Trophoblast cell (in vitro differentiated cells and primary cell): ENCODE measurements around the gene FAM120A.

ENCODE experiments used
- DNase-seq, 2 donors: peaks; one replicate each; pipeline ENCODE4 v3.0.0-alpha.2; 2016
- H2AFZ ChIP-seq: 2 replicates; pipeline ENCODE4 v1.6.1; 2013; ENCODE audit warnings: low read length, moderate library complexity, mild to moderate bottlenecking; ENCODE audit not compliant: insufficient read depth, poor library complexity
- H2AK5ac ChIP-seq: 2 replicates; pipeline ENCODE4 v1.6.1; 2013; ENCODE audit warnings: mild to moderate bottlenecking, low read length
- H2BK120ac ChIP-seq: 2 replicates; pipeline ENCODE4 v1.6.1; 2013; ENCODE audit warnings: low read length, mild to moderate bottlenecking, moderate library complexity; ENCODE audit not compliant: insufficient read depth, poor library complexity
- H2BK12ac ChIP-seq: 2 replicates; pipeline ENCODE4 v1.6.1; 2013; ENCODE audit warnings: mild to moderate bottlenecking, low read length, moderate library complexity
- H2BK5ac ChIP-seq: 2 replicates; pipeline ENCODE4 v1.6.1; 2013; ENCODE audit warnings: low read length, low read depth, moderate library complexity, mild to moderate bottlenecking; ENCODE audit not compliant: poor library complexity
- H3K14ac ChIP-seq: 2 replicates; pipeline ENCODE4 v1.6.1; 2013; ENCODE audit warnings: mild to moderate bottlenecking, low read length
- H3K18ac ChIP-seq: 2 replicates; pipeline ENCODE4 v1.6.1; 2013; ENCODE audit warnings: mild to moderate bottlenecking, low read length
- H3K23ac ChIP-seq: 2 replicates; pipeline ENCODE4 v1.6.1; 2013; ENCODE audit warnings: low read length
- H3K27ac ChIP-seq: 2 replicates; pipeline ENCODE4 v1.5.1; 2013; ENCODE audit warnings: low read depth, mild to moderate bottlenecking, inconsistent platforms, low read length, moderate library complexity
- H3K27me3 ChIP-seq: 2 replicates; pipeline ENCODE4 v1.6.1; 2013; ENCODE audit warnings: inconsistent platforms, mild to moderate bottlenecking, low read length, moderate library complexity; ENCODE audit not compliant: insufficient read depth
- H3K36me3 ChIP-seq, 2 experiments: 1 replicate in 1 of 2; 2 replicates in 1 of 2; pipeline ENCODE4 v1.6.1; 2013; ENCODE audit warnings: low read length in 2 of 2, mild to moderate bottlenecking in 2 of 2, moderate library complexity in 1 of 2; ENCODE audit not compliant: insufficient read depth in 2 of 2, control insufficient read depth in 1 of 2
- H3K4ac ChIP-seq: 2 replicates; pipeline ENCODE4 v1.6.1; 2013; ENCODE audit warnings: low read depth, mild to moderate bottlenecking, low read length, moderate library complexity
- H3K4me1 ChIP-seq, 2 experiments: 1 replicate in 1 of 2; 2 replicates in 1 of 2; pipeline ENCODE4 v1.6.1; 2013; ENCODE audit warnings: low read length in 2 of 2, mild to moderate bottlenecking in 2 of 2, moderate library complexity in 1 of 2; ENCODE audit not compliant: insufficient read depth in 2 of 2, control insufficient read depth in 1 of 2
- H3K4me2 ChIP-seq: 2 replicates; pipeline ENCODE4 v1.6.1; 2013; ENCODE audit warnings: inconsistent platforms, mild to moderate bottlenecking, low read length, moderate library complexity
- H3K4me3 ChIP-seq: 2 replicates; pipeline ENCODE4 v1.5.1; 2013; ENCODE audit warnings: mild to moderate bottlenecking, low read depth, low read length, inconsistent platforms
- H3K79me1 ChIP-seq: one replicate; pipeline ENCODE4 v1.6.1; 2013; ENCODE audit warnings: low read length
- H3K79me2 ChIP-seq: 2 replicates; pipeline ENCODE4 v1.6.1; 2013; ENCODE audit warnings: low read length, mild to moderate bottlenecking; ENCODE audit not compliant: control insufficient read depth, insufficient read depth, poor library complexity
- H3K9ac ChIP-seq: 2 replicates; pipeline ENCODE4 v1.6.1; 2013; ENCODE audit warnings: mild to moderate bottlenecking, low read length
- H3K9me3 ChIP-seq: 2 replicates; pipeline ENCODE4 v1.6.1; 2013; ENCODE audit warnings: low read depth, mild to moderate bottlenecking, control low read depth, inconsistent platforms, low read length; ENCODE audit not compliant: insufficient read depth
- H4K12ac ChIP-seq: 2 replicates; pipeline ENCODE4 v1.6.1; 2013; ENCODE audit warnings: low read depth, mild to moderate bottlenecking, low read length, moderate library complexity
- H4K8ac ChIP-seq: 2 replicates; pipeline ENCODE4 v1.6.1; 2013; ENCODE audit warnings: low read depth, mild to moderate bottlenecking, low read length, moderate library complexity
- H4K91ac ChIP-seq: one replicate; pipeline ENCODE4 v1.6.1; 2013; ENCODE audit warnings: low read depth, mild to moderate bottlenecking, low read length, moderate library complexity
- WGBS: extraction: QIAGEN DNeasy Blood & Tissue Kit; methylation state at CpG from one replicate; pipeline ENCODE4 v1.1.7; 2013; ENCODE audit warnings: missing lambda C conversion rate; ENCODE audit not compliant: insufficient read length, insufficient coverage; ENCODE audit errors: extremely low coverage; 5-methylcytosine and 5-hydroxymethylcytosine counted together

The FAM120A gene

DNA sequence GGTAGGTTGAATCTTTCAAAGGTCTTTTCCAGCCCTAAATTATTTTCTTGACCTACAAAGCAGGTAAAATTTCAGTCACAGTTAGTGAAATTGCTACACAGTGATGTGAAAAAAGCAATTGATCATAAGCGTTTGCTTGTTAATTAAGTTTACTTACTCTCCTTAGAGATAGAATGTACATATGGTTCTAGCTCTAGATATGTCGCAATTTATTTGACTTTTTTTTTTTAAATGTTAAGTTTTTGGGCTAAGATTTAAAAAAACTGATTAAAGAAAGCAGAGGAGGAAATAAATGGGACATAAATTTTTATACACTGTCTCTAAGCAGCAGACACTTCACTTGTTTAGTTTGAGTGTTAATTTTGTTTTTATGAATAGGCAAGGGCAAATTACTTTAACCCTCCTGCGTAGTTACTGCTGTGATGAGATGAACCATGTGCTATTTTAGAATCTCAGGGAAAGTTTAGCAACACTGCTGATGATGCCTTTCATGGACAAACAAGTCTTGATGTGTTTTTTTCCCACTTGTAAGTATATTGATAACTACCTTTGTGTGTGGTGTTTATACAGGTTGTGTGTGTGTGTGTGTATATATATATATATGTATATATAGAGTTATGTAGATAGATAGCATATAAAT, 40.2 kb downstream of the FAM120A start:
- Histone ChIP-seq H3K36me3 (peaks cover 18 to 22% of the 10 kb centered on the region in 2 experiments), H4K12ac (no peak overlapping the region), H2BK5ac (no peak overlapping the region), H2AFZ (no peak overlapping the region), H3K79me1 (no peaks in the 10 kb centered on the region), H3K9me3 (no peaks in the 10 kb centered on the region), H2BK120ac (no peak overlapping the region), H3K14ac (no peak overlapping the region), H3K4me2 (no peak overlapping the region), H2AK5ac (no peak overlapping the region), H3K18ac (no peak overlapping the region), H3K79me2 (no peaks in the 10 kb centered on the region), H3K23ac (no peak overlapping the region), H4K91ac (no peak overlapping the region), H3K4me1 (no peaks in the 10 kb centered on the region), H3K4ac (no peak overlapping the region), H3K27me3 (no peaks in the 10 kb centered on the region), H2BK12ac (no peak overlapping the region), H3K9ac (no peak overlapping the region), H3K27ac (no peak overlapping the region), H3K4me3 (no peak overlapping the region), H4K8ac (no peak overlapping the region)
- DNase-seq = no peak
- no CpG with 5 or more reads among the region's 3 CpGs for WGBS

- no peak overlapping the region for H2AFZ ChIP-seq
- H2BK5ac ChIP-seq = no peak overlapping the region
- H3K27me3 ChIP-seq = no peaks in the 10 kb centered on the region
- DNase-seq = no peak
- no peak overlapping the region for H3K18ac ChIP-seq
- H3K9me3 ChIP-seq = no peaks in the 10 kb centered on the region
- no peak overlapping the region for H3K27ac ChIP-seq
- H3K79me1 ChIP-seq = no peaks in the 10 kb centered on the region
- H2BK120ac ChIP-seq = no peak overlapping the region
- no peak overlapping the region for H2AK5ac ChIP-seq
- no peak overlapping the region for H3K9ac ChIP-seq
- no peak overlapping the region for H3K4me3 ChIP-seq
- H4K8ac ChIP-seq = no peak overlapping the region
- no peak overlapping the region for H3K23ac ChIP-seq
- H3K36me3 ChIP-seq = peaks cover 19 to 28% of the 10 kb centered on the region in 2 experiments
- no peak overlapping the region for H4K12ac ChIP-seq
- no peaks in the 10 kb centered on the region for H3K79me2 ChIP-seq
- H3K4ac ChIP-seq = no peak overlapping the region
- no peaks in the 10 kb centered on the region for H3K4me1 ChIP-seq
- no peak overlapping the region for H3K14ac ChIP-seq
- no CpG with 5 or more reads among the region's 5 CpGs for WGBS
- H2BK12ac ChIP-seq = no peak overlapping the region
- H4K91ac ChIP-seq = no peak overlapping the region
- H3K4me2 ChIP-seq = no peak overlapping the region
Measured at GRCh38 chr9:93492327-93492726, 40.8 kb downstream of the FAM120A start.

- no peak for DNase-seq
- Histone ChIP-seq H3K23ac (no peak overlapping the region), H3K14ac (no peak overlapping the region), H3K4me3 (no peak overlapping the region), H3K18ac (no peak overlapping the region), H2AK5ac (no peak overlapping the region), H3K79me2 (no peaks in the 10 kb centered on the region), H2BK120ac (no peak overlapping the region), H3K4me2 (no peak overlapping the region), H2AFZ (no peak overlapping the region), H2BK5ac (no peak overlapping the region), H4K12ac (no peak overlapping the region), H3K27me3 (no peaks in the 10 kb centered on the region), H4K91ac (no peak overlapping the region), H4K8ac (no peak overlapping the region), H3K4ac (no peak overlapping the region), H3K27ac (no peak overlapping the region), H3K9ac (no peak overlapping the region), H2BK12ac (no peak overlapping the region), H3K4me1 (no peaks in the 10 kb centered on the region), H3K79me1 (no peaks in the 10 kb centered on the region), H3K9me3 (no peaks in the 10 kb centered on the region), H3K36me3 (peaks cover 30 to 35% of the 10 kb centered on the region in 2 experiments)
- no CpG with 5 or more reads among the region's 12 CpGs for WGBS
Measured at GRCh38 chr9:93493949-93494348, 42.5 kb downstream of the FAM120A start.

GRCh38 chr9:93496285-93496684, 44.8 kb downstream of the FAM120A start:
- Histone ChIP-seq H2AFZ (no peak overlapping the region), H4K91ac (no peak overlapping the region), H3K4ac (no peak overlapping the region), H3K79me2 (no peaks in the 10 kb centered on the region), H3K27ac (no peak overlapping the region), H3K4me3 (no peak overlapping the region), H3K23ac (no peak overlapping the region), H2AK5ac (no peak overlapping the region), H3K36me3 (peaks cover 37 to 46% of the 10 kb centered on the region in 2 experiments), H3K27me3 (no peaks in the 10 kb centered on the region), H3K4me2 (no peak overlapping the region), H3K9ac (no peak overlapping the region), H3K9me3 (no peaks in the 10 kb centered on the region), H2BK12ac (no peak overlapping the region), H3K18ac (no peak overlapping the region), H4K12ac (no peak overlapping the region), H3K4me1 (peaks cover 0 to 1% of the 10 kb centered on the region in 2 experiments), H4K8ac (no peak overlapping the region), H3K14ac (no peak overlapping the region), H3K79me1 (no peaks in the 10 kb centered on the region), H2BK120ac (no peak overlapping the region), H2BK5ac (no peak overlapping the region)
- DNase-seq = peak in 1 of 2 donors; percentile 50
- WGBS = no CpG with 5 or more reads among the region's 3 CpGs
